GM06990 (cell line): ENCODE results near the gene CDT1.

ENCODE experiments used
- DNase-seq: peaks from one replicate; pipeline ENCODE4 v3.0.0-alpha.2; 2011; ENCODE audit not compliant: insufficient read length; ENCODE audit errors: extremely low read depth
- H3K27me3 ChIP-seq: replicated peaks from 2 replicates; pipeline ENCODE4 v1.6.0; 2011; ENCODE audit warnings: low read length; ENCODE audit not compliant: control insufficient read depth, insufficient read depth
- H3K36me3 ChIP-seq: 2 replicates; pipeline ENCODE4 v1.5.1; 2011; ENCODE audit warnings: low read length; ENCODE audit not compliant: control insufficient read depth, insufficient read depth
- H3K4me3 ChIP-seq: replicated peaks from 2 replicates; pipeline ENCODE4 v1.5.1; 2011; ENCODE audit warnings: low read depth, mild to moderate bottlenecking, control low read depth, low read length
- TF ChIP-seq, protein P1 (sequence below): IDR thresholded peaks from 2 replicates; pipeline ENCODE4 v1.5.1; 2011; ENCODE audit warnings: low read length, control low read depth, mild to moderate bottlenecking, inconsistent platforms; ENCODE audit not compliant: insufficient read depth, poor library complexity, severe bottlenecking

Gene CDT1

DNA sequence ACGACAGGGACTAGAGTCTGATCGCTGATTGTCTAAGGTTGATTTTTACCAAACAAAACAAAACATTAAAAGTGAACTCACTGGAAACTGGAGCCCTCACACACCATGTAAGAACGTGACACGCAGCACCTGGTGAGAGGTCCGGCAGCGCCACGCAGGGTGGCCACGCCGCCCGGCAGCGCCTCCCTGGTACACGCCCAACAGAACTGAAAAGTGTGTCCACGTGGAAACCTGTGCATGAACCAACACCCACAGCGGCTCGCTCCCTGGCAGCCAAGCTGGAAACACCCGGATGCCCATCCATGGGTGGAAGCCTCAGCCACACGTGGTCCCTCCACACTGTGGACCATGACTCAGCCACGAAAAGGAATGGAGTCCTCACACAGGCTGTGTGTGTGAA, 44.1 kb downstream of the CDT1 start:
- Histone ChIP-seq H3K27me3 (no peaks in the 10 kb centered on the region), H3K4me3 (no peak overlapping the region), H3K36me3 (peaks cover 3% of the 10 kb centered on the region)
- no peak for DNase-seq
- TF ChIP-seq, protein P1, sequence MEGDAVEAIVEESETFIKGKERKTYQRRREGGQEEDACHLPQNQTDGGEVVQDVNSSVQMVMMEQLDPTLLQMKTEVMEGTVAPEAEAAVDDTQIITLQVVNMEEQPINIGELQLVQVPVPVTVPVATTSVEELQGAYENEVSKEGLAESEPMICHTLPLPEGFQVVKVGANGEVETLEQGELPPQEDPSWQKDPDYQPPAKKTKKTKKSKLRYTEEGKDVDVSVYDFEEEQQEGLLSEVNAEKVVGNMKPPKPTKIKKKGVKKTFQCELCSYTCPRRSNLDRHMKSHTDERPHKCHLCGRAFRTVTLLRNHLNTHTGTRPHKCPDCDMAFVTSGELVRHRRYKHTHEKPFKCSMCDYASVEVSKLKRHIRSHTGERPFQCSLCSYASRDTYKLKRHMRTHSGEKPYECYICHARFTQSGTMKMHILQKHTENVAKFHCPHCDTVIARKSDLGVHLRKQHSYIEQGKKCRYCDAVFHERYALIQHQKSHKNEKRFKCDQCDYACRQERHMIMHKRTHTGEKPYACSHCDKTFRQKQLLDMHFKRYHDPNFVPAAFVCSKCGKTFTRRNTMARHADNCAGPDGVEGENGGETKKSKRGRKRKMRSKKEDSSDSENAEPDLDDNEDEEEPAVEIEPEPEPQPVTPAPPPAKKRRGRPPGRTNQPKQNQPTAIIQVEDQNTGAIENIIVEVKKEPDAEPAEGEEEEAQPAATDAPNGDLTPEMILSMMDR: no peak

DNA sequence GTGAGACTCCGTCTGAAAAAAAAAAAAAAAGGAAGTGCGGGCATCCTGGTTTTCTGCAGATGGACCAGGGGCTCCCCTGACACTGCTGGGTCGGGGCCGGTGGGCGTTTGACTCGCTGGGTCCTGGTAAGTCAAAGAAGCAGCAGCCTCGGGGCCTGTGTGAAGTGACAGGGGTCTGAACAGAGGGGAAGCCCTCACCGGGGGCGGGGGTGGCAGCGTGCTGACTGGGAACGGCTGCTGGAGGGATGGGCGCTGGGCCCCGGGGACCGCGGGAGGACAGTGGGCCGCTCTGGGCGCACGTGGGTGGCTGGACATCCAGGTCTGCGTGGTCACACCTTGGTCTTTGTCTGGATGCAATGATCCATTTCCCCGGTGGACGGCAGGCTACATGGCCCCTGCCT, 45.0 kb downstream of the CDT1 start:
- Histone ChIP-seq H3K27me3 (no peaks in the 10 kb centered on the region), H3K36me3 (peaks cover 3% of the 10 kb centered on the region), H3K4me3 (no peak overlapping the region)
- TF ChIP-seq, protein P1: no peak
- no peak for DNase-seq

DNA sequence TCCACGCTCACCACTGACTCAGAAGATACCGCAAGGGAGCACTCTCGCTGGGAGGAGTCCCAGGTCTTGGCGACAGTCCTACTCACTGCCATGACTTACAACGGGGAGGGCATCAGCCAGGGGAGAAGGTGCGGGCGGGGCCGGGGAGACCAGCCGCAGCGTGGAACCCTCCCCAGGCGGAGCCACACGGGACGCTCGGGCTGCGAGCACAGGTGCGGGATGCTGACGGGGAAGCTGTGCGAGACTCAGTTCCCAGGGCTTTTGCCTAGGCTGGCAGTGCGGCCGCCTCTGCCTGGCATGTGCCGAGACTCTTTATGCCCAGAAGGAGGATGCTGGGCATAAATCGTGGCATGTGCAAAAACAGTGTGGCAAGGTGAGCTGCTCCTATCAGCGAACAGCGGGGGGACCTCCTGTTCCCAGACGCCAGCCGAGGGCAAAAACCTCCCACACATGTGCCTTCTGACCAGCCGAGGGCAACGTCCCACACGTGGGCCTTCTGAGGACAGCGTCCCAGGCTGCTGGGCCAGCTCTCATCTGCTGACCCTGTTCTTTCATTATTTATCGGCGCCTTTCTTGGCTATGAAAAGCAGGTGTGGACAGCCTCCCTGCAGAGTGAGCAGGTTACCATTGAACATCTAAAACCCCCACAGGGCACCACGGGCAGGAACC, 47.1 kb downstream of the CDT1 start:
- Histone ChIP-seq H3K4me3 (no peak overlapping the region), H3K36me3 (peaks cover 3% of the 10 kb centered on the region), H3K27me3 (no peaks in the 10 kb centered on the region)
- DNase-seq: no peak
- TF ChIP-seq, protein P1: no peak

- H3K4me3 ChIP-seq: no peak overlapping the region
- no peak for DNase-seq
- TF ChIP-seq, protein P1: no peak
- H3K36me3 ChIP-seq: peaks cover 3% of the 10 kb centered on the region
- H3K27me3 ChIP-seq: no peaks in the 10 kb centered on the region
These were observed 48.0 kb downstream of the CDT1 start for GRCh38 chr16:88851616-88852015.

- H3K4me3 ChIP-seq: no peak overlapping the region
- TF ChIP-seq, protein P1: no peak
These were observed 49.8 kb downstream of the CDT1 start for GRCh38 chr16:88853325-88853941.

More at GRCh38 chr16:88853325-88853941, 49.8 kb downstream of the CDT1 start:
- no peak for DNase-seq
- H3K36me3 ChIP-seq: peaks cover 3% of the 10 kb centered on the region
- no peaks in the 10 kb centered on the region for H3K27me3 ChIP-seq
